H1 (cell line): Measurements from ENCODE around the gene OR2V1.

Source experiments
- RNF2 ChIP-seq: fragments of 200-900, 300-1000 bp; sonication (generic); IDR thresholded peaks from 2 replicates; pipeline ENCODE4 v1.7.1; 2016; ENCODE audit warnings: borderline replicate concordance, low read depth, mild to moderate bottlenecking, antibody characterized with exemption, low read length; ENCODE audit not compliant: poor library complexity, severe bottlenecking; ENCODE audit errors: missing control alignments
- SIN3A ChIP-seq, 2 experiments: IDR thresholded peaks in 1 of 2; conservative IDR thresholded peaks in 1 of 2; 2 replicates each; pipeline ENCODE4 v1.6.1; 2011 to 2012; ENCODE audit warnings: low read length in 2 of 2, improper control_type of control experiment in 1 of 2, low read depth in 1 of 2, mild to moderate bottlenecking in 1 of 2

GRCh38 chr5:181127456-181127855, 3.5 kb downstream of the OR2V1 start:
- TF ChIP-seq RNF2 (no peak), SIN3A (conservative IDR thresholded peaks at IDR 0.05 in 1 of 2, IDR thresholded peaks at IDR 0.05 in 1 of 2; ENCODE audit: low read depth in 1 of 2, low read length in 2 of 2) (no peak)
